NT2/D1 (cell line): ENCODE results near the gene RAB15.

Experiments
- YY1 ChIP-seq: IDR thresholded peaks from 2 replicates; pipeline ENCODE4 v1.6.1; 2011; ENCODE audit not compliant: insufficient read length, insufficient read depth
- ZNF274 ChIP-seq: IDR thresholded peaks from 2 replicates; pipeline ENCODE4 v1.6.1; 2011; ENCODE audit warnings: mild to moderate bottlenecking, low read depth, low read length

- no peak for TF ChIP-seq YY1
- no peak for TF ChIP-seq ZNF274
Measured at GRCh38 chr14:64954491-64955240, 17.5 kb downstream of the RAB15 start.
